K562 (cell line): ENCODE data around the gene CADPS2. TPM values are rescaled to one million over a fixed set of nuclear protein-coding genes. Genes with fewer than 3 reads are reported as not detected.
"Not testable (repeated sequence)": the region's sequence is repeated elsewhere in the genome, so short reads cannot be mapped to it uniquely, and the experiment has no call there.

ENCODE experiments used
- ATAC-seq: fragments of 200-7000 bp; cut with Tn5 transposase; 3 replicates; pipeline ENCODE4 v1.9.1; 2020; ENCODE audit warnings: moderate library complexity
- BruUV-seq: library from RNA; stranded (reverse); fragments of 400-500 nt; replicated peaks from 2 replicates; lab custom pipeline; 2021; lab: Mats Ljungman, UMichigan
- CTCF ChIA-PET: fragments of 300-600 bp; formaldehyde crosslinking; extraction: SDS; loops from one replicate; lab custom pipeline; 2021; ENCODE audit warnings: low intra/inter-chr PET ratio; lab: Yijun Ruan, JAX
- POLR2A ChIA-PET: fragments of 300-600, 350-650 bp; sonication (Branson Sonifier 250); formaldehyde crosslinking; extraction: SDS; loops from one replicate; lab custom pipeline; 2021; ENCODE audit warnings: antibody characterized with exemption, inconsistent platforms; lab: Yijun Ruan, JAX
- DNase-seq, 4 experiments: peaks; one replicate each; pipeline versions ENCODE4 v3.0.0 to v3.0.0-alpha.2; 2011 to 2018; ENCODE audit warnings: low spot score in 3 of 4, mixed read lengths in 3 of 4; ENCODE audit errors: extremely low read depth in 1 of 4
- FAIRE-seq: peaks from 2 replicates; lab custom pipeline; 2011; peaks lifted over from hg19 to GRCh38; lab: Jason Lieb, UNC
- H2AFZ ChIP-seq: 2 replicates; pipeline ENCODE4 v1.6.0; 2011; ENCODE audit warnings: low read depth, low read length, control low read depth, inconsistent platforms
- H3K27ac ChIP-seq: fragments of 200-600 bp; 3 replicates; pipeline ENCODE4 v1.8.0; 2011; ENCODE audit warnings: low read depth, mild to moderate bottlenecking, control low read depth, inconsistent platforms, low read length, moderate library complexity, mixed read lengths; ENCODE audit errors: extremely low read depth
- H3K27me3 ChIP-seq, 2 experiments: fragments of 300-600 bp in 1 of 2; 2 replicates in 1 of 2; 3 replicates in 1 of 2; pipeline versions ENCODE4 v1.6.0 to v1.8.0; 2011; ENCODE audit warnings: inconsistent platforms in 2 of 2, low read length in 2 of 2, mild to moderate bottlenecking in 1 of 2, mixed read lengths in 1 of 2, moderate library complexity in 1 of 2; ENCODE audit not compliant: control insufficient read depth in 2 of 2, insufficient read depth in 2 of 2
- H3K36me3 ChIP-seq: fragments of 300-600 bp; 3 replicates; pipeline ENCODE4 v1.8.0; 2011; ENCODE audit warnings: mild to moderate bottlenecking, low read length, inconsistent platforms; ENCODE audit not compliant: control insufficient read depth, insufficient read depth
- H3K4me1 ChIP-seq, 2 experiments: fragments of 200-600 bp in 1 of 2; replicated peaks in 1 of 2; 2 replicates in 1 of 2; 3 replicates in 1 of 2; pipeline versions ENCODE4 v1.5.1 to v1.8.0; 2011; ENCODE audit warnings: inconsistent platforms in 2 of 2, low read length in 2 of 2, mild to moderate bottlenecking in 1 of 2, mixed read lengths in 1 of 2, moderate library complexity in 1 of 2; ENCODE audit not compliant: control insufficient read depth in 2 of 2, insufficient read depth in 2 of 2
- H3K4me2 ChIP-seq: 2 replicates; pipeline ENCODE4 v1.6.1; 2011; ENCODE audit warnings: low read length, control low read depth, inconsistent platforms, mixed read lengths; ENCODE audit not compliant: insufficient read depth
- H3K4me3 ChIP-seq: fragments of 200-600 bp; sonication (generic), shearing (Covaris generic); 2 replicates; pipeline ENCODE4 v1.5.1; 2016; ENCODE audit warnings: control low read depth, inconsistent platforms
- H3K79me2 ChIP-seq: fragments of 200-600 bp; 3 replicates; pipeline ENCODE4 v1.8.0; 2011; ENCODE audit warnings: low read length, inconsistent platforms; ENCODE audit not compliant: control insufficient read depth, insufficient read depth
- H3K9ac ChIP-seq, 2 experiments: 2 replicates each; pipeline versions ENCODE4 v1.6.0 to v1.6.1; 2011; ENCODE audit warnings: low read depth in 2 of 2, low read length in 2 of 2, control low read depth in 1 of 2, inconsistent platforms in 1 of 2, mild to moderate bottlenecking in 1 of 2, mixed read lengths in 1 of 2; ENCODE audit not compliant: insufficient read depth in 1 of 2
- H3K9me1 ChIP-seq: one replicate; pipeline ENCODE4 v1.6.0; 2011; ENCODE audit warnings: inconsistent platforms, mild to moderate bottlenecking, low read length, moderate library complexity; ENCODE audit not compliant: control insufficient read depth, insufficient read depth
- H3K9me3 ChIP-seq: replicated peaks from 2 replicates; pipeline ENCODE4 v1.5.1; 2011; ENCODE audit warnings: low read depth, low read length, inconsistent platforms; ENCODE audit not compliant: control insufficient read depth, insufficient read depth
- H4K20me1 ChIP-seq: replicated peaks from 2 replicates; pipeline ENCODE4 v1.6.1; 2011; ENCODE audit warnings: low read length, inconsistent platforms, mixed read lengths; ENCODE audit not compliant: control insufficient read depth, insufficient read depth
- CBX5 ChIP-seq: IDR thresholded peaks from 2 replicates; pipeline ENCODE4 v1.6.1; 2014; ENCODE audit warnings: low read depth, borderline replicate concordance
- FOXA3 ChIP-seq, 2 experiments: fragments of 450-650 bp in 1 of 2; sonication (generic) in 1 of 2; formaldehyde crosslinking; IDR thresholded peaks in 1 of 2; conservative IDR thresholded peaks in 1 of 2; 2 replicates each; pipeline versions ENCODE4 v1.4.0 to v1.8.0; 2020 to 2022; ENCODE audit warnings: mild to moderate bottlenecking in 2 of 2, missing genetic modification reagents in 1 of 2
- MECOM ChIP-seq: fragments of 250-450 bp; sonication (Bioruptor Pico); IDR thresholded peaks from 2 replicates; pipeline ENCODE4 v1.8.0; 2022; ENCODE audit warnings: inconsistent platforms
- NFIX ChIP-seq: fragments of 250-450 bp; sonication (Bioruptor Pico); IDR thresholded peaks from 2 replicates; pipeline ENCODE4 v1.4.0; 2020; ENCODE audit warnings: low read depth, mild to moderate bottlenecking, moderate library complexity
- NFRKB ChIP-seq: fragments of 450-650 bp; IDR thresholded peaks from 2 replicates; pipeline ENCODE4 v1.6.1; 2016; ENCODE audit warnings: low read depth
- PBX2 ChIP-seq, 2 experiments: IDR thresholded peaks in 1 of 2; conservative IDR thresholded peaks in 1 of 2; 2 replicates each; pipeline ENCODE4 v1.6.1; 2016; ENCODE audit warnings: low read depth in 2 of 2, mild to moderate bottlenecking in 1 of 2, missing compliant biosample characterization in 1 of 2, missing genetic modification characterization in 1 of 2, moderate library complexity in 1 of 2
- PTBP1 ChIP-seq: fragments of 200-400 bp; formaldehyde crosslinking; IDR thresholded peaks from 2 replicates; pipeline ENCODE4 v1.6.1; 2017; ENCODE audit warnings: low read depth, low read length
- SIX5 ChIP-seq, 2 experiments: IDR thresholded peaks; 2 replicates each; pipeline ENCODE4 v1.6.1; 2011; ENCODE audit warnings: low read length in 2 of 2, borderline replicate concordance in 1 of 2, low read depth in 1 of 2, mild to moderate bottlenecking in 1 of 2, moderate library complexity in 1 of 2; ENCODE audit not compliant: insufficient read depth in 1 of 2
- ZBTB1 ChIP-seq: sonication (generic); formaldehyde crosslinking; IDR thresholded peaks from 2 replicates; pipeline ENCODE4 v1.8.1; 2023; ENCODE audit warnings: missing genetic modification reagents, low read depth, mild to moderate bottlenecking, borderline replicate concordance
- ZNF217 ChIP-seq: sonication (generic); formaldehyde crosslinking; IDR thresholded peaks from 2 replicates; pipeline ENCODE4 v1.8.0; 2022; ENCODE audit warnings: mild to moderate bottlenecking, missing genetic modification reagents
- ZNF347 ChIP-seq: fragments of 450-650 bp; formaldehyde crosslinking; IDR thresholded peaks from 2 replicates; pipeline ENCODE4 v1.4.0; 2020; ENCODE audit warnings: low read depth, mild to moderate bottlenecking, moderate library complexity
- WGBS: fragments of 100-300 bp; shearing (Covaris generic); methylation state at CpG from one replicate; pipeline ENCODE4 v1.1.6; 2016; ENCODE audit warnings: low coverage, mixed read lengths; ENCODE audit not compliant: insufficient coverage; ENCODE audit errors: missing lambda C conversion rate; 5-methylcytosine and 5-hydroxymethylcytosine counted together
- in situ Hi-C: fragments of 300-500 bp; cut with MboI; formaldehyde crosslinking; loops from 4 replicates; pipeline ENCODE4 v1.15.0; 2018; ENCODE audit warnings: inconsistent platforms, mixed read lengths
- intact Hi-C: fragments of 100-400 bp; cut with micrococcal nuclease; formaldehyde crosslinking; loops from 2 replicates; pipeline ENCODE4 v1.14.2; 2022
- polyA plus RNA-seq, 8 experiments: library from polyadenylated mRNA; depleted of rRNA in 4 of 8; stranded (reverse) in 5 of 8; unstranded in 3 of 8; fragments of >200 nt; fragmentation: Nextera tagmentation in 2 of 8; fragmentation: Illumina TruSeq in 1 of 8; extraction: Ambion mirVana in 2 of 8; extraction: Trizol in 1 of 8; gene quantifications; 2 replicates each; pipeline versions ENCODE4 v1.2.1 to v1.2.3, GENCODE V29; 2011 to 2014; ENCODE audit warnings: inconsistent platforms in 1 of 8, missing spikeins in 1 of 8
- total RNA-seq, 7 experiments: library from RNA; depleted of rRNA in 6 of 7; stranded (reverse); fragments of >200 nt in 6 of 7; fragmentation: Illumina TruSeq in 2 of 7; extraction: Trizol in 2 of 7; gene quantifications; 2 replicates each; pipeline versions ENCODE4 v1.2.1 to v1.2.3, GENCODE V29; 2011 to 2021; ENCODE audit warnings: low replicate concordance in 1 of 7

The CADPS2 gene
- total and polyA plus RNA-seq, 9 of the 15 experiments (the other 6 are each of a cell fraction or from before 2014, with no cell fraction given) = 0.03 to 0.14 (median 0.04) TPM; not detected in 1

- TF ChIP-seq NFIX (CRISPR knock-in tag) = no peak
- TF ChIP-seq ZNF217 (CRISPR knock-in tag) = no peak
These were observed 596.8 kb downstream of the CADPS2 start (continued) for GRCh38 chr7:122289426-122289825.

GRCh38 chr7:122284608-122285007, 601.7 kb downstream of the CADPS2 start:
- H3K79me2 ChIP-seq, H3K4me1 ChIP-seq, H3K27ac ChIP-seq, H3K36me3 ChIP-seq, DNase-seq, H3K4me3 ChIP-seq, H3K4me2 ChIP-seq, ATAC-seq, BruUV-seq, H3K9me3 ChIP-seq, H3K27me3 ChIP-seq, H3K9ac ChIP-seq, FAIRE-seq, in situ Hi-C loops, H4K20me1 ChIP-seq, CTCF ChIA-PET, intact Hi-C loops, H3K9me1 ChIP-seq, H2AFZ ChIP-seq, POLR2A ChIA-PET: not testable (repeated sequence)
- WGBS = 1% methylated on average over 16 of the region's 24 CpGs

GRCh38 chr7:122273117-122273516, 613.1 kb downstream of the CADPS2 start:
- no peak overlapping the region for H2AFZ ChIP-seq
- H3K4me3 ChIP-seq = no peak overlapping the region
- H3K9ac ChIP-seq = no peak overlapping the region
- H4K20me1 ChIP-seq = no peaks in the 10 kb centered on the region
- FAIRE-seq = no peak
- H3K9me3 ChIP-seq = no peaks in the 10 kb centered on the region
- WGBS = 0% methylated on average over 2 of the region's 2 CpGs
- ChIA-PET POLR2A (no interaction called here), CTCF (no interaction called here)
- no peak for DNase-seq
- H3K27me3 ChIP-seq = no peaks in the 10 kb centered on the region
- no peaks in the 10 kb centered on the region for H3K9me1 ChIP-seq
- H3K36me3 ChIP-seq = no peaks in the 10 kb centered on the region
- H3K4me2 ChIP-seq = no peak overlapping the region
- no peak overlapping the region for H3K27ac ChIP-seq
- no peaks in the 10 kb centered on the region for H3K4me1 ChIP-seq
- H3K79me2 ChIP-seq = no peaks in the 10 kb centered on the region
- ATAC-seq = no peak
- no TSS peak for BruUV-seq
- intact Hi-C loops = no loop called here
- in situ Hi-C loops = no loop called here
- TF ChIP-seq PTBP1 (no peak), ZBTB1 (CRISPR knock-in tag) (no peak), FOXA3 (CRISPR knock-in tag; conservative IDR thresholded peaks at IDR 0.05 in 1 of 2, IDR thresholded peaks at IDR 0.05 in 1 of 2) (no peak), MECOM (CRISPR knock-in tag) (no peak), NFRKB (no peak), PBX2 (CRISPR knock-in tag; IDR thresholded peaks at IDR 0.05; ENCODE audit: low read depth) (no peak), PBX2 (tag; conservative IDR thresholded peaks at IDR 0.05; ENCODE audit: low read depth) (no peak), CBX5 (no peak), SIX5 (IDR thresholded peaks at IDR 0.05; ENCODE audit: borderline replicate concordance in 1 of 2, insufficient read depth in 1 of 2, low read depth in 1 of 2, low read length in 2 of 2) (no peak), ZNF347 (no peak)
